WERI-Rb-1 (cell line): ENCODE data around the gene MATN4.

Experiments
- DNase-seq: peaks from one replicate; pipeline ENCODE4 v3.0.0-alpha.2; 2020
- H3K27ac ChIP-seq: fragments of 250-450 bp; sonication (Bioruptor Pico); 2 replicates; pipeline ENCODE4 v1.5.1; 2020; ENCODE audit warnings: mild to moderate bottlenecking, moderate library complexity
- H3K27me3 ChIP-seq: fragments of 250-450 bp; sonication (Bioruptor Pico); 2 replicates; pipeline ENCODE4 v1.5.1; 2021; ENCODE audit warnings: mild to moderate bottlenecking, low read depth, moderate library complexity; ENCODE audit not compliant: insufficient read depth, severe bottlenecking
- H3K36me3 ChIP-seq: fragments of 250-450 bp; sonication (Bioruptor Pico); 2 replicates; pipeline ENCODE4 v1.5.1; 2020; ENCODE audit warnings: mild to moderate bottlenecking, moderate library complexity
- H3K4me3 ChIP-seq: 2 replicates; pipeline ENCODE4 v1.5.1; 2011; ENCODE audit warnings: low read depth, mild to moderate bottlenecking, control low read depth, low read length
- H3K9me3 ChIP-seq: fragments of 250-450 bp; sonication (Bioruptor Pico); 2 replicates; pipeline ENCODE4 v1.5.1; 2021; ENCODE audit warnings: mild to moderate bottlenecking, moderate library complexity; ENCODE audit not compliant: severe bottlenecking
- CTCF ChIP-seq: IDR thresholded peaks from 2 replicates; pipeline ENCODE4 v1.5.1; 2011; ENCODE audit warnings: low read depth, mild to moderate bottlenecking, control low read depth, inconsistent platforms, low read length

MATN4 gene

GRCh38 chr20:45345104-45345936 is 37.2 kb upstream of the MATN4 start:
- no peak for DNase-seq
- Histone ChIP-seq H3K4me3 (no peak overlapping the region), H3K27ac (peak overlapping the region; percentile 69), H3K27me3 (no peaks in the 10 kb centered on the region), H3K9me3 (no peaks in the 10 kb centered on the region), H3K36me3 (peaks cover 14% of the 10 kb centered on the region)
- TF ChIP-seq CTCF = no peak

GRCh38 chr20:45344168-45344860 is 36.2 kb upstream of the MATN4 start:
- TF ChIP-seq CTCF = no peak
- Histone ChIP-seq H3K27me3 (no peaks in the 10 kb centered on the region), H3K9me3 (no peaks in the 10 kb centered on the region), H3K4me3 (no peak overlapping the region), H3K27ac (peak overlapping the region; percentile 69), H3K36me3 (peaks cover 24% of the 10 kb centered on the region)
- no peak for DNase-seq

- H3K27ac ChIP-seq = peak overlapping the region; percentile 69
- no peak for TF ChIP-seq CTCF
- no peaks in the 10 kb centered on the region for H3K27me3 ChIP-seq
- H3K4me3 ChIP-seq = no peak overlapping the region; the same call in 1 of the 2 replicates
- peaks cover 28% of the 10 kb centered on the region for H3K36me3 ChIP-seq
- H3K9me3 ChIP-seq = no peaks in the 10 kb centered on the region
- DNase-seq = peak; percentile 73
These were observed 35.6 kb upstream of the MATN4 start for GRCh38 chr20:45343532-45344167.

GRCh38 chr20:45342855-45343531 is 34.9 kb upstream of the MATN4 start:
- Histone ChIP-seq H3K27ac (peak overlapping the region; percentile 69), H3K36me3 (peaks cover 28% of the 10 kb centered on the region), H3K9me3 (no peaks in the 10 kb centered on the region), H3K4me3 (no peak overlapping the region; the same call in 1 of the 2 replicates), H3K27me3 (no peaks in the 10 kb centered on the region)
- TF ChIP-seq CTCF = no peak
- no peak for DNase-seq

- DNase-seq = peak; percentile 59
- peak overlapping the region; percentile 69 for H3K27ac ChIP-seq
- no peaks in the 10 kb centered on the region for H3K27me3 ChIP-seq
- H3K4me3 ChIP-seq = peak overlapping the region; percentile 17
- no peak for TF ChIP-seq CTCF
- no peaks in the 10 kb centered on the region for H3K9me3 ChIP-seq
- H3K36me3 ChIP-seq = peaks cover 29% of the 10 kb centered on the region
These were observed 34.1 kb upstream of the MATN4 start for GRCh38 chr20:45341939-45342854.
